CD8-positive, alpha-beta memory T cell (primary cell): ENCODE measurements around the gene NETO1. TPM values are rescaled to one million over a fixed set of nuclear protein-coding genes. Genes with fewer than 3 reads are reported as not detected.

Source experiments
- CTCF ChIA-PET: fragments of 350-600 bp; sonication (Branson Sonifier 250); formaldehyde crosslinking; loops from one replicate; lab custom pipeline; 2021; ENCODE audit warnings: antibody characterized with exemption; lab: Charles Lee
- POLR2A ChIA-PET: fragments of 350-600 bp; sonication (Branson Sonifier 250); formaldehyde crosslinking; loops from one replicate; lab custom pipeline; 2021; ENCODE audit warnings: antibody characterized with exemption; lab: Charles Lee
- DNase-seq, 5 donors: peaks; one replicate each; pipeline versions ENCODE4 v3.0.0 to v3.0.0-alpha.2; 2020 to 2022; ENCODE audit warnings: mixed read lengths in 1 of 5
- H3K27ac ChIP-seq: one replicate; pipeline ENCODE4 v1.7.0; 2013; ENCODE audit warnings: low read depth, mild to moderate bottlenecking, low read length, moderate library complexity
- H3K27me3 ChIP-seq: 2 replicates; pipeline ENCODE4 v1.7.0; 2013; ENCODE audit warnings: low read length, mild to moderate bottlenecking; ENCODE audit not compliant: insufficient read depth, poor library complexity, severe bottlenecking
- H3K36me3 ChIP-seq: 2 replicates; pipeline ENCODE4 v1.7.0; 2013; ENCODE audit warnings: mild to moderate bottlenecking, low read length, moderate library complexity; ENCODE audit not compliant: insufficient read depth
- H3K4me1 ChIP-seq: 2 replicates; pipeline ENCODE4 v1.7.0; 2013; ENCODE audit warnings: mild to moderate bottlenecking, low read length, moderate library complexity; ENCODE audit not compliant: insufficient read depth
- H3K4me3 ChIP-seq: 2 replicates; pipeline ENCODE4 v1.7.0; 2013; ENCODE audit warnings: mild to moderate bottlenecking, low read length
- H3K9me3 ChIP-seq: 2 replicates; pipeline ENCODE4 v1.7.0; 2013; ENCODE audit warnings: mild to moderate bottlenecking, low read length
- H3K27ac Mint-ChIP-seq, 8 donors: one replicate each; pipeline ENCODE4 v1.8.0; 2020 to 2021; ENCODE audit warnings: mixed read lengths in 8 of 8, mild to moderate bottlenecking in 6 of 8, inconsistent platforms in 3 of 8, moderate library complexity in 3 of 8
- H3K27me3 Mint-ChIP-seq, 2 donors: one replicate each; pipeline ENCODE4 v1.8.0; 2020 to 2021; ENCODE audit warnings: mixed read lengths in 2 of 2, mild to moderate bottlenecking in 1 of 2, moderate library complexity in 1 of 2
- H3K36me3 Mint-ChIP-seq, 3 donors: one replicate each; pipeline ENCODE4 v1.8.0; 2020 to 2021; ENCODE audit warnings: mixed read lengths in 3 of 3, inconsistent platforms in 1 of 3, mild to moderate bottlenecking in 1 of 3
- H3K4me1 Mint-ChIP-seq, 3 donors: one replicate each; pipeline ENCODE4 v1.8.0; 2020 to 2021; ENCODE audit warnings: mixed read lengths in 3 of 3, inconsistent platforms in 1 of 3, mild to moderate bottlenecking in 1 of 3
- H3K4me3 Mint-ChIP-seq, 7 donors: one replicate each; pipeline ENCODE4 v1.8.0; 2020 to 2021; ENCODE audit warnings: mixed read lengths in 7 of 7, mild to moderate bottlenecking in 6 of 7, moderate library complexity in 4 of 7, inconsistent platforms in 2 of 7
- H3K9me3 Mint-ChIP-seq, 5 donors: one replicate each; pipeline ENCODE4 v1.8.0; 2020 to 2022; ENCODE audit warnings: mixed read lengths in 5 of 5, mild to moderate bottlenecking in 3 of 5, moderate library complexity in 2 of 5, inconsistent platforms in 1 of 5
- polyA plus RNA-seq: library from polyadenylated mRNA; unstranded; fragments of 300-500 nt; fragmentation: Illumina TruSeq; gene quantifications from one replicate; pipeline ENCODE4 v1.2.3, GENCODE V29; 2021
- total RNA-seq, 2 experiments: library from RNA; stranded (reverse); gene quantifications; one replicate each; pipeline ENCODE4 v1.2.3, GENCODE V29; 2021

NETO1 gene
- not detected for total RNA-seq
- polyA plus RNA-seq, result not detected

GRCh38 chr18:72867746-72868584 is at the start of gene NETO1:
Gene NETO1, minus strand, starts transcription at chr18:72867987. Its CDS starts 696 bp downstream, at chr18:72867291.
- H3K36me3 ChIP-seq, result no peaks in the 10 kb centered on the region
- H3K4me1 Mint-ChIP-seq, result no peaks in the 10 kb centered on the region
- no peak within 1 kb of the TSS for H3K27ac Mint-ChIP-seq
- H3K36me3 Mint-ChIP-seq, result peaks cover 0 to 3% (median 0%) of the 10 kb centered on the region in 3 donors
- H3K4me1 ChIP-seq, result no peaks in the 10 kb centered on the region
- no peaks in the 10 kb centered on the region for H3K9me3 ChIP-seq
- H3K9me3 Mint-ChIP-seq, result peaks cover 6 to 22% (median 12%) of the 10 kb centered on the region in 5 donors
- no peak within 1 kb of the TSS for H3K4me3 Mint-ChIP-seq
- no peak within 1 kb of the TSS for H3K27ac ChIP-seq
- H3K27me3 ChIP-seq, result no peaks in the 10 kb centered on the region
- H3K27me3 Mint-ChIP-seq, result peaks cover 19 to 22% of the 10 kb centered on the region in 2 donors
- no peak within 1 kb of the TSS for H3K4me3 ChIP-seq
- ChIA-PET POLR2A (no interaction called here), CTCF (no interaction called here)
- DNase-seq, result no peak

GRCh38 chr18:72910045-72910444 is 42.3 kb upstream of the NETO1 start:
- Histone ChIP-seq H3K4me1 (no peaks in the 10 kb centered on the region), H3K4me3 (no peak overlapping the region), H3K27ac (no peak overlapping the region), H3K9me3 (no peaks in the 10 kb centered on the region), H3K36me3 (no peaks in the 10 kb centered on the region), H3K27me3 (no peaks in the 10 kb centered on the region)
- Mint-ChIP-seq H3K27me3 (no peaks in the 10 kb centered on the region), H3K9me3 (peaks cover 0 to 13% (median 8%) of the 10 kb centered on the region in 5 donors), H3K4me3 (no peak overlapping the region), H3K36me3 (no peaks in the 10 kb centered on the region), H3K27ac (no peak overlapping the region), H3K4me1 (no peaks in the 10 kb centered on the region)
- ChIA-PET POLR2A (no interaction called here), CTCF (no interaction called here)
- no peak for DNase-seq

- CTCF ChIA-PET, result no interaction called here
- Histone ChIP-seq H3K27ac (no peak overlapping the region), H3K9me3 (no peaks in the 10 kb centered on the region), H3K36me3 (no peaks in the 10 kb centered on the region), H3K4me3 (no peak overlapping the region), H3K4me1 (no peaks in the 10 kb centered on the region), H3K27me3 (no peaks in the 10 kb centered on the region)
- POLR2A ChIA-PET, result no interaction called here
- DNase-seq, result no peak
- Mint-ChIP-seq H3K27ac (no peak overlapping the region), H3K27me3 (no peaks in the 10 kb centered on the region), H3K36me3 (no peaks in the 10 kb centered on the region), H3K4me1 (no peaks in the 10 kb centered on the region), H3K4me3 (no peak overlapping the region), H3K9me3 (peaks cover 0 to 15% (median 2%) of the 10 kb centered on the region in 5 donors)
Observed at GRCh38 chr18:72908181-72908580, 40.4 kb upstream of the NETO1 start.

GRCh38 chr18:72903033-72903432 is 35.2 kb upstream of the NETO1 start:
- Mint-ChIP-seq H3K27me3 (no peaks in the 10 kb centered on the region), H3K4me3 (no peak overlapping the region), H3K4me1 (no peaks in the 10 kb centered on the region), H3K36me3 (no peaks in the 10 kb centered on the region), H3K27ac (no peak overlapping the region), H3K9me3 (peaks cover 0 to 19% (median 3%) of the 10 kb centered on the region in 5 donors)
- POLR2A ChIA-PET, result no interaction called here
- Histone ChIP-seq H3K27me3 (no peaks in the 10 kb centered on the region), H3K27ac (no peak overlapping the region), H3K4me1 (no peaks in the 10 kb centered on the region), H3K4me3 (no peak overlapping the region), H3K9me3 (no peaks in the 10 kb centered on the region), H3K36me3 (no peaks in the 10 kb centered on the region)
- no peak for DNase-seq
- CTCF ChIA-PET, result no interaction called here

GRCh38 chr18:72899338-72899737 is 31.6 kb upstream of the NETO1 start:
- Histone ChIP-seq H3K4me3 (no peak overlapping the region), H3K9me3 (no peaks in the 10 kb centered on the region), H3K4me1 (no peaks in the 10 kb centered on the region), H3K27me3 (no peaks in the 10 kb centered on the region), H3K36me3 (no peaks in the 10 kb centered on the region), H3K27ac (no peak overlapping the region)
- H3K4me1 Mint-ChIP-seq, result no peaks in the 10 kb centered on the region
- CTCF ChIA-PET, result no interaction called here
- H3K9me3 Mint-ChIP-seq, result peaks cover 5 to 21% (median 8%) of the 10 kb centered on the region in 5 donors
- H3K27me3 Mint-ChIP-seq, result no peaks in the 10 kb centered on the region
- no peak overlapping the region for H3K4me3 Mint-ChIP-seq
- DNase-seq, result no peak
- H3K27ac Mint-ChIP-seq, result no peak overlapping the region
- H3K36me3 Mint-ChIP-seq, result no peaks in the 10 kb centered on the region
- POLR2A ChIA-PET, result no interaction called here

- H3K27ac ChIP-seq, result no peak overlapping the region
- Mint-ChIP-seq H3K4me3 (no peak overlapping the region), H3K4me1 (no peaks in the 10 kb centered on the region), H3K27me3 (no peaks in the 10 kb centered on the region), H3K27ac (no peak overlapping the region), H3K36me3 (no peaks in the 10 kb centered on the region), H3K9me3 (peaks cover 5 to 20% (median 8%) of the 10 kb centered on the region in 5 donors)
- H3K36me3 ChIP-seq, result no peaks in the 10 kb centered on the region
- CTCF ChIA-PET, result no interaction called here
- no peak for DNase-seq
- H3K9me3 ChIP-seq, result no peaks in the 10 kb centered on the region
- H3K4me3 ChIP-seq, result no peak overlapping the region
- H3K27me3 ChIP-seq, result no peaks in the 10 kb centered on the region
- H3K4me1 ChIP-seq, result no peaks in the 10 kb centered on the region
- POLR2A ChIA-PET, result no interaction called here
Observed at GRCh38 chr18:72898870-72899269, 31.1 kb upstream of the NETO1 start.

- Histone ChIP-seq H3K36me3 (no peaks in the 10 kb centered on the region), H3K4me1 (no peaks in the 10 kb centered on the region), H3K4me3 (no peak overlapping the region), H3K27me3 (no peaks in the 10 kb centered on the region), H3K27ac (no peak overlapping the region), H3K9me3 (no peaks in the 10 kb centered on the region)
- no peaks in the 10 kb centered on the region for H3K36me3 Mint-ChIP-seq
- no peak overlapping the region for H3K4me3 Mint-ChIP-seq
- no peak overlapping the region for H3K27ac Mint-ChIP-seq
- peaks cover 5 to 13% (median 9%) of the 10 kb centered on the region in 5 donors for H3K9me3 Mint-ChIP-seq
- H3K4me1 Mint-ChIP-seq, result no peaks in the 10 kb centered on the region
- no peak for DNase-seq
- ChIA-PET POLR2A (no interaction called here), CTCF (no interaction called here)
- H3K27me3 Mint-ChIP-seq, result no peaks in the 10 kb centered on the region
Observed at GRCh38 chr18:72895548-72895947, 27.8 kb upstream of the NETO1 start.

GRCh38 chr18:72878561-72878960 is 10.8 kb upstream of the NETO1 start:
- H3K9me3 ChIP-seq, result no peaks in the 10 kb centered on the region
- CTCF ChIA-PET, result no interaction called here
- Mint-ChIP-seq H3K4me3 (no peak overlapping the region), H3K27ac (no peak overlapping the region), H3K27me3 (no peaks in the 10 kb centered on the region), H3K36me3 (no peaks in the 10 kb centered on the region), H3K9me3 (peaks cover 4 to 8% (median 7%) of the 10 kb centered on the region in 5 donors), H3K4me1 (no peaks in the 10 kb centered on the region)
- POLR2A ChIA-PET, result no interaction called here
- H3K27me3 ChIP-seq, result no peaks in the 10 kb centered on the region
- DNase-seq, result no peak
- H3K36me3 ChIP-seq, result no peaks in the 10 kb centered on the region
- H3K27ac ChIP-seq, result no peak overlapping the region
- H3K4me3 ChIP-seq, result no peak overlapping the region
- H3K4me1 ChIP-seq, result no peaks in the 10 kb centered on the region
